GM21723 (cell line): ENCODE measurements around the gene NLRP9.

Experiments used
- ATAC-seq: cut with Tn5 transposase; IDR thresholded peaks from one replicate; pipeline ENCODE4 v1.9.1; 2021; ENCODE audit warnings: mild to moderate bottlenecking, moderate library complexity; ENCODE audit not compliant: unreplicated experiment

NLRP9 gene

GRCh38 chr19:55674841-55675660, 63.2 kb downstream of the NLRP9 start, which contains the start of gene EPN1:
Gene EPN1 (plus strand): TSS chr19:55675226. CDS start chr19:55678628, 3,402 bp downstream.
- peak; percentile 53 for ATAC-seq

DNA sequence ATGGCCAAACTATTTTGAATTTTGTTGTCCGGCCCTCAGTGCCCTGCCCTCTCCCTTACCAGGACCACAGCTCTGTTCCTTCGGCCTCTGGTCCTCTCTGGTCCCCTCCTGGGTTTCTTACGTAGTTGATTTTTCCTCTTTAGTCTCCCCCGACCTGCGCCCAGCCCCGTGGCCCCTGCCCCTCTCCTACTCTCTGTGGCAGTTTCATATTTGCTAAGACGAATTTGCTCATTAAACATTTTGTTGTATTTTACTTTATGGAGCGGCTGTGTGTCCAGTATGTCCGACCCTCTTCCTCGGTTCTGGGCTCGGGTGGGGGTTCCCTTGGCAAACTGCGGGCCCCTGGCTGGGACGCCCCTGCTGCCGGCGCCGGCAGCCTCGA, 63.8 kb downstream of the NLRP9 start:
- ATAC-seq = no peak

GRCh38 chr19:55673889-55674288, 64.3 kb downstream of the NLRP9 start:
- ATAC-seq = no peak

DNA sequence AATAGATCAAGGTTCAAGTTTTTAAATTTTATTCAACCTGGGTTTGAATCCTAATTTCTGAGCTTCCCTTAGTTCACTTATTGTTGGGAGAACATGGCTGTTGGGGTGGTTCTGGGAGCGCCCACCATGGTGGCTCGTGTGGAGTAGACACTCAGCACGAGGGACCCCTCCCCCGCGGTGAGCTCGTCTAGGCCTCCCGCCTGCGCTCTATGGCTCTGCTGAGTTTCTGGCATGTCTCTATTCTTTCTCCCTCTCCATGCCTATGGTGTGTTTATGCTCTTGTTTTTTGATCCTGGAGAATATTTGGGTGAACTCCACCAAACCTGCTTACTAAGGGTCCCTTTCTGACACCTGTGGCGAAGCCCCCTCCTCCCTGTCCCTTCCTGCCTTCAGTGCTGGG, 64.7 kb downstream of the NLRP9 start:
- no peak for ATAC-seq

DNA sequence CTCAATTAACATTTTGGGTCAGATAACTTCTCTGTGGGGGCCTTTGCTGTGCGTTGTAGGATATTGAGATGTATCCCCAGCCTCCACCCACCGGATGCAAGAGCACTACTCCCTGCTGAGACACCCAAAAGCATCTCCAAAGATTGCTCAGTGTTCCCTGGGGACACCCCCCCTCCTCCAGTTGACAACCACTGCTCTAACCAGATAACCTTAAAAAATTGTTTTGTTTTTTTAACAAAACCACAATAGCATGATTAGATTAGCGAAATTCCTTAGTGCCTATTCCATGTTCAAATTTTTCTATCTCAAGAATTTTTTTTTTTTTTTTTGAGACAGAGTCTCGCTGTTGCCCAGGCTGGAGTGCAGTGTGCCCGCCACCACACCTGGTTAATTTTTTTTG, 65.8 kb downstream of the NLRP9 start:
- no peak for ATAC-seq

DNA sequence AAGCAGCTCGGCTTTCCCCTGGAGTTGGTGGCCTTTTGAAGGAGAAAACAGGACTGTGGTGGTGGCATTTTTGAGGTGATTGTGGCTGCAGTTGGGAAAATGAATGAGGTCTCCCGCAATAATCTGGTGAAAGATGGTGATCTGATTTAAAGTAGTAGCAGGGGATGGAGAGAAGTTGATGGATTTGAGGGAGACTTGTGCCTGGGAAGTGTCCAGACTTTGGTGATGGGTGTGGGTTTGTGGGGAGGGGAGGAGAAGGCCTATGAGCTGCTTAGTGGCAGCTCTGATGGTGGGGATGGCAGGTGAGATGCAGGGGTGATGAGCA, 67.2 kb downstream of the NLRP9 start:
- ATAC-seq = no peak

GRCh38 chr19:55670280-55671053, 67.7 kb downstream of the NLRP9 start:
- ATAC-seq = no peak

DNA sequence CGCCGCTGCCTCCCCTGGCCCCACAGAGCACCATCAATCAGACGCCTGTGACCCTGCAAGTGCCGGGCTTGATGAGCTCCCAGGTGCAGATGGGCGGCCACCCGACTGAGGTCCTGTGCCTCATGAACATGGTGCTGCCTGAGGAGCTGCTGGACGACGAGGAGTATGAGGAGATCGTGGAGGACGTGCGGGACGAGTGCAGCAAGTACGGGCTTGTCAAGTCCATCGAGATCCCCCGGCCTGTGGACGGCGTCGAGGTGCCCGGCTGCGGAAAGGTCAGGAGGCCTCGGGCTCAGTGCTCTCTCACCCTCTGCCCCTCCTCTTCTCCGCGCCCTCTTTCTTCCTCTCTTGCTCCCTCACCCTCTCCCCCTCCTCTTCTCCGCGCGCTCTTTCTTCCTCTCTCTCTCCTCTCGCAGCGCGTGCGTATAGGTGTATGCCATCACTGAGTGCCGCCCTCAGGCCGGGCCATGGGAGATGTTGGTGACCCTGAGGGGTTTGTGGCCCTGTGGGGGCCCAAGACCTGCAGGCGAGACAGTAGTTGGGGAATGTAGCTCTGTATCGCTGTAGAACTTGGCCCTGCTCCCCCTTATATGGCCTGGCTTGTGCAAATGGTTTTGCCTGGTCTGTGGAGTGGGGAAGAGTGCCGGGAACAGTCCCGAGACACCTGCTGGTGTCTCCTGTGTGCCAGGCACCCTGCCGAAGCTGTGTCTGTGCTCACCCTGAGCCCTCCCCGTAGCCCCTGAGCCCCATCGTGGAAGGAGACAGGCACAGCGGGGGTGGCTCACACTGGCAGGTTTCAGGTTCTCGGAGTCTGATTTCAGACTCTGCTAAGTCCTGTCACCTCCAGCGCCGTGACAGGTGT, 68.6 kb downstream of the NLRP9 start:
- ATAC-seq = no peak

DNA sequence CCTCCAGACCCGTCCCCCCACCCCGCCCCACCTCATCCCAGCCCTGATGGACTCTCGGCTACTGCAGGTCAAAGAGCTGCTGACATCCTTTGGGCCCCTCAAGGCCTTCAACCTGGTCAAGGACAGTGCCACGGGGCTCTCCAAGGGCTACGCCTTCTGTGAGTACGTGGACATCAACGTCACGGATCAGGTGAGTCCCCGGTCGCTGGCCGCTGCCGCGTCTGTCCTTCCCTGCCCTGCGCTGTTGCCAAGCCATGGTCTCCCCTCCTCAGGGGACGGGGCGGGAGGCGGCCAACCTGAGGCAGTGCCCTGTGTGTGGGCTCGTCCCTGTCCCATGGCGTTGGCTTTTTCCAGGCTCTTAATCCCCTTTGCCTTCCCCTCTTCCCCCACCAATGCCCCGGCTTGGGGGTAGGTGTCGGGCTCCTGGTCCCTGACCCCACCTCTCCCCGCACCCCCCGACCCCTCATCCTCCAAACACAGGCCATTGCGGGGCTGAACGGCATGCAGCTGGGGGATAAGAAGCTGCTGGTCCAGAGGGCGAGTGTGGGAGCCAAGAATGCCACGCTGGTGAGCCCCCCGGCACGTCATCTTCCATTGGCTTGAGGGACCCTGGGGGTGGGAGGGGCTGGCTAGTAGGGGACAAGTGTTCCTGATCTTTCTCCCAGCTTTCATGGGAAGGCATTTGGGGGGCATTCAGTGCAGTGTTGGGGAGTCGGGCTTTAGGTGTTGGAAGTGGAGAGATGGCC, 69.4 kb downstream of the NLRP9 start:
- ATAC-seq = no peak

GRCh38 chr19:55667958-55668357, 70.2 kb downstream of the NLRP9 start:
- ATAC-seq = no peak

- no peak for ATAC-seq
These were observed 70.7 kb downstream of the NLRP9 start for GRCh38 chr19:55667511-55667910.

GRCh38 chr19:55667006-55667381, 71.2 kb downstream of the NLRP9 start:
- no peak for ATAC-seq

GRCh38 chr19:55666343-55667005, 71.7 kb downstream of the NLRP9 start:
- ATAC-seq = no peak

DNA sequence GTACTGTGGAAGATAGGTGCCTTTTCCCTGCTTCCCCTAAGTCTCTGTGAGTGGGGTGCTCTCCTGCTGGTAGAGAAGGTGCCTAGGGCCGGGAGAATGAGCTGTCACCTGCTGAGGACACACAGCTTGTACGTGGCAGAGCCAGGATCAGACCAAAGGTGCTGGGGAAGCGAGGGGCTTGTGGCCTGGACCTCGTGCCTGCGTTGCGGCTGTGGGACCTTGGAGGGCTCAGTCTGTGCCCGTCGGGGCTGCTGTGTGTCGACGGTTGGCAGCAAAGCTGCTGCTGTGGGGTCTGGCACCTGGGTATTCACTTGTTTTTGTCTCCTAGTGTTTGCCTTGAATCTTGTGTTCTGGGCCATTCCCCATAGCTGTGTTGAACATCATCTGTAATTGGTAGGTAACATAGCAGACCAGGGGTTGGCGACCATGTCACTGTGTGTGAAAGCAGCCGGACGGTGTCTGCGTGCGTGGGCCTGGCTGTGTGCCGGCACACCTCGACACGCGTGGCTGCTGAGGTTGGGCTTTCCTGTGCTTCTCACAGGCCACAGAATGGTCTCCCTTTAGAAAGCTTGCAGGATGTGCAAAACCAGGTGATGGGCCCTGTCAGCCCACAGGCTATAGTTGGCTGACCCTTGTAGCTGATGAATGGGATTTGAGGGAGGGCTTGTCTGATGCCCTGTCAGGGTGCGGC, 74.2 kb downstream of the NLRP9 start:
- no peak for ATAC-seq

- ATAC-seq = no peak
These were observed 76.4 kb downstream of the NLRP9 start for GRCh38 chr19:55661826-55662225.

- no peak for ATAC-seq
These were observed 77.2 kb downstream of the NLRP9 start for GRCh38 chr19:55660991-55661390.

- ATAC-seq = no peak
These were observed 77.8 kb downstream of the NLRP9 start for GRCh38 chr19:55660404-55660803.

DNA sequence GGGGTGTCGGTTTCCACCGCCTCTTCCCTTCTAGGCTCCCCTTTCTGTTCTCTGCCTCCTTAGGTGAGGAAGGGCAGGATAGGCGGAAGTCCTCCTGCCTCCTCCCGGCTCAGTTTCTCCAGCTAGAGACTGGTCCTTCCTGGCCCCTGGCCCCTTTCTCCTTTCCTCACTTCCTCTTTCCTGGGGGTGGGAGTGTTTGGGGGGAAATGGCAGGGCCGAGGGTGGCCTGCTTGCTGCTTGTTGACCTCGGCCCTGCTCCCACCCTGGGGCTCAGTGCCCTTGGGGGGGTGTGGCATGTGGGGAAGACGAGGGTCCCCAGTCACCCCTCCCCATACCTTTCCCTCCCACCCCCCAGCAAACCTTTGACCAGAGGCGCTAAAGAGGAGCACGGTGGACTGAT, 78.4 kb downstream of the NLRP9 start:
- ATAC-seq = no peak

GRCh38 chr19:55658846-55659459, 79.2 kb downstream of the NLRP9 start:
- ATAC-seq = no peak
